Stimulated activated CD8-positive, alpha-beta memory T cell treated with anti-CD3 and anti-CD28 coated beads, Interleukin-2, amount 100 ng/mL, for 48 hours (primary cell): ENCODE measurements around the gene TIGIT.
"Not testable (repeated sequence)": the region's sequence is repeated elsewhere in the genome, so short reads cannot be mapped to it uniquely, and the experiment has no call there.

Source experiments
- DNase-seq, 2 donors: peaks; one replicate each; pipeline ENCODE4 v3.0.0-alpha.2; 2020; ENCODE audit warnings: low read depth in 2 of 2

Gene TIGIT

DNA sequence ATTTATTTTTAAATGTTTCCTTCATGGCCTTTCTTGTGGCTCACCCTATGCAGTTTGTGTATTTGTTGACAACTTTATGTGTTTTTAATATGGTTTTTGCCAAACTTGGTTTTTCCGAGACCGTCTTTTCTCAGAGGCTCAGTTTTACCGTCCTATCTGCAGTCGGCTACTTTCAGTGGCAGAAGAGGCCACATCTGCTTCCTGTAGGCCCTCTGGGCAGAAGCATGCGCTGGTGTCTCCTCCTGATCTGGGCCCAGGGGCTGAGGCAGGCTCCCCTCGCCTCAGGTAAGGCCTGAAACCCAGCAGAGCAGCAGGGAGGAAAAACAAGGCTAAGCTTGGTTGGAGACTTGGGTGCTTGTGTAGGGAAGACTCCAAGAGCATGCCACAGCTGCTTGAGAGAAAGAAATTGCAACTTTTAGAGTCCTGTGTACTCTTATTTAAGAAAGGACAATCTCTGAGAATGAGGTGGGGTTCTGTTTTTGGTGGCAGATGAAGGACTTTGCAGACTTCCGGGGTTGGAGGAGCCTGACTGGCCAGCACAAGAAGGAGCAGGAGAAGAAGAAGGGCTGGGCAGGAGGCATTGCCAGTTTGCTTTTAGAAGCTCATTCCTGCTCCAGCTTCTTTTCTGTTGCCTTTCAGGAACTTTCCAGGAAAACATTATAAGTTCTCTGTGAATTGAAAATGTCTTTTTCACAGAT, at the start of gene TIGIT:
Gene TIGIT, plus strand, starts transcription at position 191 of the 698 bp plus-strand sequence. Its CDS starts 34 bp downstream, at position 225.
- peak in 1 of 2 donors; percentile 19 for DNase-seq

DNA sequence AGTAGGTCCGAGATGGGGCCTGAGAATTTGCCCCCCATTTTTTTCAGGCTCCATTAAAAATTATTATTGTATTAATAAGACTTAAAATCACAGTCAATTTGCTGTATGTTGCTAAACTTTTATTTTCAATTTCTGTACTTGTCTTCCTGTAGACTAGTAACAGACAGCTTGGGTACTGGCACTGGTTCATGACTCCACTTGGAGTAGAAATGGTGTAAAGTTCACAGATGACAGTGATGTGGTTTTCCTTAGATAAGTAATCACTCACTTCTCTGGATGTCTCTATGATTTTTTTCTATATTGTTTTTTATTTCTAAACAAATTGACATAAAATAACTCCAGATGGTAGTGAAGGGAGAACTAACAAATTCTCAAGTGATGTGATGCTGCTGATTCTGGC, 40.9 kb upstream of the TIGIT start:
- DNase-seq, result no peak

DNA sequence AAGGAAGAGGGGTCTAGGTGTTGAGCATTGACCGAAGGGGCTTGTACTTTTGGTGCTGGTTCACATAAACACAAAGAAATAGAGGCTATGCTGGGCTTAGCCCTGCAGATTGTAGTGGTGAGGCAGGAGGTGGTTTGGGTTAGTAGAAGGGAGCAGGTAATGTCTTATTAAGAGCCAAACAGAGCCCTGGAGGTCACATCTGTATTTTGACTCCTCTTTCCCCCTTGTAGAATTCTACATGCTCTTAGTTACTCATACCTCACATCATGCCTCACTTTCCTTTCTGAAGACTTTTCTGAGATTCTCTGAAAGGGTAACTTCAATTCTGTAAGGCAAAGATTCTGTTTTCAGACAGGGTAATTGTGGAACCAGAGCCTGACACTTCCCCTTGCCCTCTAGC, 40.3 kb upstream of the TIGIT start:
- no peak for DNase-seq

DNA sequence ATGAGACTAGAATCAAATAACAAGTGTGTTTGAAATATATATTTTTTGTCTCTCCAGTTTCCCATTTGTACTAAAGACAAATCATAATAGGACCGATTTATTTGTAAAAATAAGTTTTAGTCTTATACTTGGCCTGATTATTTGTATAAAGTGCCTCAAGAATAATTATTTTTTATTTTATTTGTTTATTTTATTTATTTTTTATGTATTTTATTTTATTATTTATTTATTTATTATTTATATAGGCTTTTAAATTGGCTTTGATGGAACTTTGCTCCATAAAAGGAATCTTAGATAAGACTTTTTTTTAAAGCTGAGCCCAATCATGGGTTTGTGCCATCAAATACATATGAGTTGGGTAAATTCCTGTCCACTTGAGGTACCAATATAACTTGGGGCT, 34.3 kb upstream of the TIGIT start:
- DNase-seq, result no peak

DNA sequence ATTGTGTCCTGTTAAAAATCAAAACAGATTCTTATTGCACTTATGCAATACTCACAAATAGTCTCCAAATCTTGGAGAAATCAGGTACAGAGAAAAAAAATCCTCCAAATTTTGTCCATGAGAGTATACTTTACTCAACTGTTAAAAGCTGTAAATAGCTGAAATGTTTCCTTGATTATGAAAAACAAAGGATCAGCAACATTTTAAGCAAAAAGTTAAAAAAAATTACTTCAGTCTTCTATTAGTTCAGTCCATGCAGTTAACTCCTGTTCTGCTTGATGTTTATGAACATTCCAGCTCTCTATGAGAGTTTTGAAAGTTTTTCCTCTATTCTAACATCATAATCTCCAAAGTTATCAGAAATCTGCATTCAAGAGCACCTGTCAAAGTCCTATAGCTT, 33.7 kb upstream of the TIGIT start:
- no peak for DNase-seq

DNA sequence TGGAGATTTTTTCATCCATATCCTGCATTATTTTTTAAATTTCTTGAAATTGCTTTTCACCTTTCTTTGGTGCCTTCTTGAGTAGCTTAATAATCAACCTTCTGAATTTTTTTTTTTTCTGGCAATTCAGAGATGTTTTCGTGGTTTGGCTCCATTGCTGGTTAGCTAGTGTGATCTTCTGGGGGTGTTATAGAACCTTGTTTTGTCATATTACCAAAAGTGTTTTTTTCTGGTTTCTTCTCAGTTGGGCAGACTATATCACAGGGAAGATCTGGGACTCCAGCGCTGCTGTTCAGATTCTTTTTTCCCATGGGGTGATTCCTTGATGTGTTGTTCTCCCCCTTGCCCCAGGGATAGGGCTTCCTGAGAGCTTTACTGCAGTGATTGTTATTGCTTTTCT, 23.8 kb upstream of the TIGIT start:
- DNase-seq, result no peak

DNA sequence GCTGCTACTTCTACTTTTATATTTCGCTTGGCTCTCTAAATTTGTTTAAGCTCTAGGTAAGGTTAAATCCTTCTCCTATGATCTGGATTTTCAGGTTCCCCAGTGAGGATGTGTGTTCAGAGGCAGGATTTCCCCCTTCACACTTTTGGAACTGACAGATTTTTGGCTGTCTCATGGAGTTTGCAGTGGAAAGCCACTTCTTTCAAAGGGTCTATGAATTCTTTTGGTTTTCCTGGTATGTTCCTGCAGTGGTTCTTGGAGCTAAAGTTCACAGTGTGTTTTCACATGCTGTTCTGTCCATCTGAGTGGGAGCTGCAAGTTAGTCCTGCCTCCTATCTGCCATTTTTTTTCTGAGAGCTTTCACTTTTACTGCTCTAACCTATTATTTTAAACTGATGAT, 21.6 kb upstream of the TIGIT start:
- DNase-seq, result no peak

DNA sequence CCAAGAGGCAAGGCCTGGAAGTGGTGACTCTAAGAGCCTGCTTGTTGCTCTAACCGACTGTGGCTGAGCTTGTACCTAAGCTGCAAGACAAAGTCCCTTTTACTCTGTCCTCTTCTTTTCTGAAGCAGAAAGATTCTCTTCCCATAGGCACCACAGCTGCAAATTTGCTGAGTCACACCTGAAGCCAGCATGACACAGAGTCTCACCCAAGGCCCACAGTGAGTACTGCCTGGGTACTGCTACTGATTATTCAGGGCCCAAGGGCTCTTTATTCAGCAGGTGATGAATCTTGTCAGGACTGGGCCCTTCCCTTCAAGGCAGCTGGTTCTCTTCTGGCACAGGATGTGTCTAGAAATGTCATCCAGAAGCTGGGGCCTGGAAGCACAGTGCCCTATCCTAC, 18.9 kb upstream of the TIGIT start:
- DNase-seq, result no peak

DNA sequence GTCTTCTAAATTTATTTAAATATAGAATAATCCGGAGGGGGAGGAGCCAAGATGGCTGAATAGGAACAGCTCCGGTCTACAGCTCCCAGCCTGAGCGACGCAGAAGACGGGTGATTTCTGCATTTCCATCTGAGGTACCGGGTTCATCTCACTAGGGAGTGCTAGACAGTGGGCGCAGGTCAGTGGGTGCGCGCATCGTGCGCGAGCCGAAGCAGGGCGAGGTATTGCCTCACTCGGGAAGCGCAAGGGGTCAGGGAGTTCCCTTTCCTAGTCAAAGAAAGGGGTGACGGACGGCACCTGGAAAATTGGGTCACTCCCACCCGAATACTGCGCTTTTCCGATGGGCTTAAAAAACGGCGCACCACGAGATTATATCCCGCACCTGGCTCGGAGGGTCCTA, 17.0 kb upstream of the TIGIT start:
- DNase-seq, result not testable (repeated sequence)

DNA sequence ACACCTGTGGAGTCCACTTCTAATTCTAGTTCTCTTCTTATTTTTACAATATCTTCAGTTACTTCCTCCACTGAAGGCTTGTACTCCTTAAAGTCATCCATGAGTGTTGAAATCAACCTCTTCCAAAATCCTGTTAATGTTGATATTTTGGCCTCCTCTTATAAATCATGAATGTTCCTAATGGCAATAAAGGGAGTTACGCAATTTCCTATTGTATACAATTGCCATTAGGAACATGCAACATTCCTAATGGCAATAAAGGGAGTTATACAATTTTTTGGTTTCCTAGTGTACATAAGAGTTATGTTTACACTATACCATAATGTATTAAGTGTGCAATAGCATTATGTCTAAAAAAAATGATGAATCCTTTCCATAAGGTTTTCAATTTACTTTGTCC, 9.2 kb upstream of the TIGIT start:
- no peak for DNase-seq

DNA sequence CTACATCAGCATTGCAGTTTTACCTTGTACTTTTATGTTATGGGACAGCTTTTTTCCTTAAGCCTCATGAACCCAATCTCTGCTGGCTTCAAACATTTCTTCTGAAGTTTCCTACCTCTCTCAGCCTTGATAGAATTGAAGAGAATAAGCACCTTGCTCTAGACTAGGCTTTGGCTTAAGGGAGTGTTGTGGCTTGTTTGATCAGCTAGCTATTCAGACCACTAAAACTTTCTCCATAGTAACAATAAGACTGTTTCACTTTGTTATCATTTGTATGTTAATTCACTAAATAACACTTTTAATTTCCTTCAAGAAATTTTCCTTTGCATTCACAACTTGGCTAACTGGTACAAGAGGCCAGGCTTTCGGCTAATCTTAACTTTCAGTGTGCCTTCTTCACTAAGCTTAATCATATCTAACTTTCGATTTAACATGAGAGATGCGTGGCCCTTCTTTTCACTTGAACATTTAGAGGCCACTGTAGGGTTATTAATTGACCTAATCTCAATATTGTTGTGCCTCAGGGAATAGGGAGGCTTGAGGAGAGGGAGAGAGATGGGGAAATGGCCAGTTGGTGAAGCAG, 8.1 kb upstream of the TIGIT start:
- no peak for DNase-seq

DNA sequence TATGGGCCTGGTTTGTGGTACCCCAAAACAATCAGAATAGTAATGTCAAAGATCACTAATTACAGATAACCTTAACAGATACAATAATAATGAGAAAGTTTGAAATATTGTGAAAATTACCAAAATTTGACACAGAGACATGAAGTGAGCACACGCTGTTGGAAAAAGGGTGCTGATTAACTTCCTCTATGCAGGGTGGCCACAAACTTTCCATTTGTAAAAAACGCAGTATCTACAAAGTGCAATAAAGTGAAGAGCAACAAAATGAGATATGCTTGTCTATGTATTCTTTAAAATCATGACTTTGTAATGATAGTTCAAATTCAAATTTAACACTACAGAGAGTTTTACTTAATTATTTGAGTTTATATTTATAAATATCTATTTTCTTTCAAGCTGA, 7.6 kb upstream of the TIGIT start:
- DNase-seq, result no peak

DNA sequence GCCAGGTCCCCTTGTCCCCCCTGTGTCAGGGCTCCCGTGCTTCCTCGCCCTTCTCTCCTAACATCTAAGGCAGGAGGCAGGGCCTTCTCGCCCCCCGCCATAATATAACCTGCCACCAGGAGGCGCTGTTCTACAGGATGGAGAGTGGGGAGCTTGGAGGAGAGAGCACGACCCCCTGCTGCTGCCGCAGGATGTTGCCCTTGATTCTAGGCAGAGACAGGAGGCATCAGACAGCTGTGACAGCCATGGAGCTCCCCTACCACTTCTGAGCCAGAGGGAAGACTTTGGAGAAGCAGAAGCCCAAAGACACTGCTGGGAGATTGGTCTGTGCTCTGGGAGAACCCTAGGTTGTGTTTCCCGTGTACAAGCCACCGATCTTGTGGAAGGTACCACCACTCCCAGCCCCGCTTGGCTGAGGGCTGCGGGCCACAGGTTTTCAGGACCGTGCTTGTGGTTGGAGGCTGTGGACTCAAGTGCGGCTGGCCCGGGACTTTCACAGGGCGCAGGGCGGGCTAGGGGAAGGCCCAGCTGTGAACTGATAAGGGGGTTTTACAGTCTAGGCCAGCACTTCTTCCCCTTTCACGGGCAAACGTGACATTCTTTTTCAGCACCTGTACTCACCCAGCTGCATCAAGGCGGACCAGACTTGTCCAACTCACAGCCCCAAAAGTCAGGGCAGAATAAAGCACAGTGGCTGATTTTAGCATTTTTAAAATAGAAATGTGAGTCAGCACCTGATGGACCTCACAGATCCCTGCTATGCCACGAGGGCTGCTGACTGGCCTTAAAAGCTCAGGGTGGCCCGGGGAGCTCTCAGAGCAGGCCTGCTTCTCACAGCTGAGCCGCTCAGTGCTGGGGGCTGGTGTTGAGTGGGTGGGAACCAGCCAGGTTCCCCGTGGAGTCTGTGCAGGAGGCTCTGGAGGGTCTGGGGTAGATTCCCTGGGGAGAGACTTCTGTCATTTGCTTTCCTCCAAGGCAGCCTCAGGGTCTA, 2.6 kb upstream of the TIGIT start:
- peak; percentile 88 to 95 for DNase-seq

DNA sequence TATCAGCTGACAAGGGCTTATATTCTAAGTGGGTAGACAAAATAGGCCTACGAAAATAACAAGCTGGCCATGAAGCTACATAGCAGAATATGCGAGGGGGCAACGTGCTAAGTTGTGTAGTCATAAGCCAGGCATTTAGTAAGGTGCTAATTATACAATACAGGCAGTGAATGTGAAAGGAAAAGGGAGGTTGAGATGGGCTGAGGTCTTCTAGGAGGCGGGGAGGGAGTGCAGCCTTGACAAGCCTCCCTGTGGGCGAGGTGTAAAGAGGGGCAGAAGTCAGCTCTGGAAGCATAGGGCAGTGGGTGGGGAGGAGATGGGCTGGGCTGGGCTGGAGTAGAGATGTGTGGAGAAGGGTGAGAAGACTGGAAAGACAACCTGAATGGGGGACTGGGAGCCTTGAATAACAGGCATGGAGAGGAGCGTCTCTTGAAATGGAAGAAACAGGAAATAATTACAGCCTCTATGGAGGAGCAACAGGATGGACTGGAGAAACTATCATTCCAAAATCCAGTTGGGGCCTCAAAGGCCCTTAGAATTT, 1.2 kb downstream of the TIGIT start:
- no peak for DNase-seq

DNA sequence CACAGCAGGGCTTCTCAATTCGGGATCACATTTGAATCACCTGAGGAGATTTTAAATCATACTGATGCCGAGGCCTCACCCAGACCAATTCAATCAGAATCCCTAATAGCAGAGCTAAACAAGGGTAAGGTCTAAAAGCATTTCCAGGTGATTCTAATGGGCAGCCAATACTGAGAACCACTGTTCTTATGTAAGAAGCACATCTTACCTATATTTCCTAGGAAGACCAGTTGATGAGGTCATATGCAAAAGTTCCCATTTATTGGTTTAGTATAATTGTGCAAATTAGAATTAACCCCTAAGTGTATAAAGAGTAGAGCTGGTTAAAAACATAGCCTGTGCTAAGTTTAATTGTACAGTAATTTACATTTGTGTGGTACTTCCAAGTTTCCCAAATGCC, 2.1 kb downstream of the TIGIT start:
- no peak for DNase-seq

DNA sequence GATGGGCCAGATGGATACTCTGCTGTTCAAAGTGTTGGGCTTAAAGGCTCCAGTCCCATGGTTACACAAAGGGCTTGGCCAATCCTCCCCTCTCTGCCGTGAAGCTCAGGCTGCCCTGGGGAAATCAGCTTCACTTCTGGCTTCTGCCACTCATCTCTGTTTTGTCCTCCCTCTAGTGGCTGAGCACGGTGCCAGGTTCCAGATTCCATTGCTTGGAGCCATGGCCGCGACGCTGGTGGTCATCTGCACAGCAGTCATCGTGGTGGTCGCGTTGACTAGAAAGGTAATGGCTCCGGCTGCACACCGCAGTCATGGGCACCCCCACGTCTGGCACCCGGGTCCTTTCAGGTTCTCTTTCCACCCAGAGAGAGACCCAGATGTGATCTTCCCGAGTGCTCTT, 5.6 kb downstream of the TIGIT start:
- no peak for DNase-seq

DNA sequence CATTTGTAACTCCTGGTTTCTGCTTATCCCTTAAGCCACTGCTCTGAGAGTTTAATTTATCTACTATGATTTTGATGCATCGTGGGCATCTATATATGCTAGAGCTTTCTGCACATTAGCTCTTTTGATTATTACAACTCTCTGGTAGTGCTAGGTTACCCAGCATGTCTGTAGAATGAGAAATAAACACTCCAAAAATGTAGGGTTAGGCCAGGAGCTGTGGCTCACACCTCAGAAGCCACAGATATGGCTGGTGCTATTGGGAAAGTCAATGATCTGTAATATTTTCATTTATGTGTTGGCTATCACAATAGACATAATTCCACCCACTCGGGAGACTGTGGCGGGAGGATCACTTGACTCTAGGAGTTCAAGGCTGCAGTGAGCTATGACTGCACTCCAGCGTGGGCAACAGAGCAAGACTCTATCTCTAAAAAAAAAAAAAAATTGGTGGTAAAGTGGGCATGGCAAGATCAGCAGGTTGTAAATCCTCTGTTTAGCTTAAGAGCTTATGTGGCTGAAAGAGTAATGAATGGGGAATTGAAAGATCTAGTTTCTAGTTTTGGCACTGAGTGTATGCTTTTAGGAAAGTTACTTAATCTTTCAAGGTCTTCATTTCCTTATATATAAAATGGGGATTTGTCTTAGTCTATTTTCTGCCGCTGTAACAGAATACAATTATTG, 6.3 kb downstream of the TIGIT start:
- no peak for DNase-seq

DNA sequence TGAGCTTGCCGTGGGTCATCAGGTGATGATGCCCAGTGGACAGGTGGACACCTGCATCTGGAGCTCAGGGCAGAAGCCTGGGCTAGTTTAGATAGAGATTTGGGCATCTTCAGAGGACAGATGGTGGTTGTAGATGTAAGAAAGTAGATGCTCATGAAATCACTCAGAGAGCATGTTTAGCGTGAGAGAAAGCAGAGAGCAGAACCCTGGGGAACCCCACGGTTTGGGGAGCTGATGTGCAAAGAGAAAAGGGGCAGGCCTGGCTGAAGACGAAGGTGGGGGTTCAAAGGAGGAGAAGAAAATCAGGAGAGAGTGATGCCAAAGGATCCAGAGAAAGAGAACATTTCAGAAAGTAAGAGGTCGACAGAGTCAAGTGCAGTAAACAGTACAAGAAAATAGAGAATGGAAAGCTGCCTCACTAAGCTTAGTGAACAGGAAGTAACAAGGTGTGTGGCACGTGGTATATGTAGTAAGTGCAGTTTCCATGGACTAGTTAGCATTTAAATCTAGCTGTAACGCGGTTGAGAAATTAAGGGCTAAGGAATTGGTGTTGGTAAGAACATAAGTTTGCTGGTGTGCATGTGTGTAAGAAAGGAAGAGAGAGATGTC, 13.5 kb downstream of the TIGIT start:
- DNase-seq, result peak in 1 of 2 donors; percentile 22

DNA sequence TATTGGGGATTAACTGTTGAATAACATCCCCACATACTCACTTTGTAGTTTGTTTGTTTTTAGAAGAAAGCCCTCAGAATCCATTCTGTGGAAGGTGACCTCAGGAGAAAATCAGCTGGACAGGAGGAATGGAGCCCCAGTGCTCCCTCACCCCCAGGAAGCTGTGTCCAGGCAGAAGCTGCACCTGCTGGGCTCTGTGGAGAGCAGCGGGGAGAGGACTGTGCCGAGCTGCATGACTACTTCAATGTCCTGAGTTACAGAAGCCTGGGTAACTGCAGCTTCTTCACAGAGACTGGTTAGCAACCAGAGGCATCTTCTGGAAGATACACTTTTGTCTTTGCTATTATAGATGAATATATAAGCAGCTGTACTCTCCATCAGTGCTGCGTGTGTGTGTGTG, 14.0 kb downstream of the TIGIT start:
- DNase-seq, result no peak

DNA sequence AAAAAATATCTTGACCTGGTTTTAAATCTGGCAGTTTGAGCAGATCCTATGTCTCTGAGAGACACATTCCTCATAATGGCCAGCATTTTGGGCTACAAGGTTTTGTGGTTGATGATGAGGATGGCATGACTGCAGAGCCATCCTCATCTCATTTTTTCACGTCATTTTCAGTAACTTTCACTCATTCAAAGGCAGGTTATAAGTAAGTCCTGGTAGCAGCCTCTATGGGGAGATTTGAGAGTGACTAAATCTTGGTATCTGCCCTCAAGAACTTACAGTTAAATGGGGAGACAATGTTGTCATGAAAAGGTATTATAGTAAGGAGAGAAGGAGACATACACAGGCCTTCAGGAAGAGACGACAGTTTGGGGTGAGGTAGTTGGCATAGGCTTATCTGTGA, 14.5 kb downstream of the TIGIT start:
- DNase-seq, result no peak

DNA sequence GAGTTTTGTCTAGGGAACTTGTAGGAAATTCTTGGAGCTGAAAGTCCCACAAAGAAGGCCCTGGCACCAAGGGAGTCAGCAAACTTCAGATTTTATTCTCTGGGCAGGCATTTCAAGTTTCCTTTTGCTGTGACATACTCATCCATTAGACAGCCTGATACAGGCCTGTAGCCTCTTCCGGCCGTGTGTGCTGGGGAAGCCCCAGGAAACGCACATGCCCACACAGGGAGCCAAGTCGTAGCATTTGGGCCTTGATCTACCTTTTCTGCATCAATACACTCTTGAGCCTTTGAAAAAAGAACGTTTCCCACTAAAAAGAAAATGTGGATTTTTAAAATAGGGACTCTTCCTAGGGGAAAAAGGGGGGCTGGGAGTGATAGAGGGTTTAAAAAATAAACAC, 15.0 kb downstream of the TIGIT start:
- peak in 1 of 2 donors; percentile 42 for DNase-seq
